Activated CD8-positive, alpha-beta memory T cell treated with anti-CD3 and anti-CD28 coated beads, Interleukin-2, amount 50 U/mL, for 1 hour (primary cell): ENCODE data around the gene ZBTB1.

ENCODE experiments used
- DNase-seq: peaks from one replicate; pipeline ENCODE4 v3.0.0-alpha.2; 2020; ENCODE audit errors: extremely low read depth

ZBTB1 gene

GRCh38 chr14:64504310-64504896 lies at the start of gene ZBTB1:
Gene ZBTB1, plus strand, starts transcription at chr14:64504770. Its CDS starts 16,735 bp downstream, at chr14:64521505.
- DNase-seq, result peak; percentile 63

GRCh38 chr14:64459405-64460136 lies 45.0 kb upstream of the ZBTB1 start:
- DNase-seq, result no peak

GRCh38 chr14:64461221-64461620 lies 43.3 kb upstream of the ZBTB1 start:
- no peak for DNase-seq

- no peak for DNase-seq
Measured at GRCh38 chr14:64463195-64463594, 41.4 kb upstream of the ZBTB1 start.

- no peak for DNase-seq
Measured at GRCh38 chr14:64463873-64464272, 40.7 kb upstream of the ZBTB1 start.

- DNase-seq, result no peak
Measured at GRCh38 chr14:64464651-64465050, 39.9 kb upstream of the ZBTB1 start.

- DNase-seq, result no peak
Measured at GRCh38 chr14:64465191-64465822, 39.3 kb upstream of the ZBTB1 start, which contains the start of gene AKAP5. Gene AKAP5, plus strand, starts transcription at chr14:64465499. Its CDS starts 2,896 bp downstream, at chr14:64468395.

GRCh38 chr14:64465831-64466554 lies 38.6 kb upstream of the ZBTB1 start:
- no peak for DNase-seq

GRCh38 chr14:64467101-64467500 lies 37.5 kb upstream of the ZBTB1 start:
- no peak for DNase-seq

- no peak for DNase-seq
Measured at GRCh38 chr14:64467566-64467965, 37.0 kb upstream of the ZBTB1 start.

GRCh38 chr14:64468451-64468850 lies 36.1 kb upstream of the ZBTB1 start:
- DNase-seq, result no peak

GRCh38 chr14:64474041-64474440 lies 30.5 kb upstream of the ZBTB1 start:
- no peak for DNase-seq

- no peak for DNase-seq
Measured at GRCh38 chr14:64474698-64475097, 29.9 kb upstream of the ZBTB1 start.

- DNase-seq, result no peak
Measured at GRCh38 chr14:64475585-64476273, 28.8 kb upstream of the ZBTB1 start.

GRCh38 chr14:64476438-64476837 lies 28.1 kb upstream of the ZBTB1 start:
- DNase-seq, result no peak

- DNase-seq, result no peak
Measured at GRCh38 chr14:64478634-64479250, 25.8 kb upstream of the ZBTB1 start.

GRCh38 chr14:64488590-64489099 lies 15.9 kb upstream of the ZBTB1 start:
- no peak for DNase-seq

- no peak for DNase-seq
Measured at GRCh38 chr14:64491637-64492036, 12.9 kb upstream of the ZBTB1 start.

GRCh38 chr14:64493455-64493854 lies 11.1 kb upstream of the ZBTB1 start:
- DNase-seq, result no peak

GRCh38 chr14:64495252-64495651 lies 9.3 kb upstream of the ZBTB1 start:
- DNase-seq, result no peak

GRCh38 chr14:64496764-64497163 lies 7.8 kb upstream of the ZBTB1 start:
- no peak for DNase-seq
